C1 segment of cervical spinal cord (tissue), 14 donors: ENCODE data around the gene TPRG1.
A peak's percentile ranks its signal among the peaks of the same experiment; 100 is the strongest.

Experiments used
- DNase-seq, 14 donors: peaks; one replicate each; lab custom pipeline; 2025; lab: John Stamatoyannopoulos, UW

Gene TPRG1

DNA sequence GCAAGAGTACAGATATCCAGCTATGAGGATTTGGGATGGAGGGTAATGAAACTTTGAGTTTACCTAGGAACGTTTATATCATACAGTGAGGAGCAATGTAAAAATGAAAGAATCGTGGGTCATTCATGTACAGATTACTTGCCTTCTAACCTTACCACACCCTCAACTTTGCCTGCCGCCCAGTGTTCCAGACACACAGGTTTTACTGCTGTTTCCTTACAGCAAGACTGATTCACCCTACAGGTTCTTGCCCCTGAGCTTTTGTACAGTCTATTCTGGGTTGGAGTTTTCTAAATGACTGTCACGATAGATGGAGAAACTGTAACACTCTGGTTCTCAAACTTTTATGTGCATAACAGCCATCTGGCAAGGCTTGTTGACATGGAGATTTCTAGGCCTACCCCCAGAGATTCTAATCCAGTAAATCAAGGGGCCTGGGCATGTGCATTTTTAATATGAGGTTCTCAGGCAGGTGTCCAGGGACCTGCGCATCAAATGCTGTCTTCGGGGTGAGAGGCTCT, 6.6 kb upstream of the TPRG1 start:
- no peak for DNase-seq

- DNase-seq = no peak
Measured at GRCh38 chr3:189166321-189166720, 5.5 kb upstream of the TPRG1 start.

GRCh38 chr3:189167027-189167766, 4.6 kb upstream of the TPRG1 start:
- no peak for DNase-seq

DNA sequence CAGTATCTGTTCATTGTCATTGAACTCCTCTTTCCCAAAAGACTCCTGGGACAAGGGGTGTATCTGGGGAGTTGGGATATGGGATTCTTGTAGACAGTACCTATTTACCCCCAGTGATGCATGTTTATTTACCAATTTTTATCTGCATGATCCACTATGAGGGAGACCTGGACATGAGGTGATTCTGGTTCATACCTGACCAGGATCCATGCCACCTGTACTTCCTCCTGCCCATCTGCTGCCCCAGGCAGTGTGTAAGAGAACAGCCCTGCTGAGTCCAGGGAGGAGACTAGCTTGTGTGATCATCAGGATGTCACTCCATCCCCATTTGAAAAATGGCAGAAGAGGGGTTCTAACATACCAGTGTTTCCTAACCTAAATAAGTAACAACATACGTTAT, 3.1 kb upstream of the TPRG1 start:
- peak in 1 of 14 donors; percentile 52 for DNase-seq

GRCh38 chr3:189169728-189170127, 2.0 kb upstream of the TPRG1 start:
- no peak for DNase-seq

GRCh38 chr3:189170559-189170958, 1.2 kb upstream of the TPRG1 start:
- DNase-seq = no peak

DNA sequence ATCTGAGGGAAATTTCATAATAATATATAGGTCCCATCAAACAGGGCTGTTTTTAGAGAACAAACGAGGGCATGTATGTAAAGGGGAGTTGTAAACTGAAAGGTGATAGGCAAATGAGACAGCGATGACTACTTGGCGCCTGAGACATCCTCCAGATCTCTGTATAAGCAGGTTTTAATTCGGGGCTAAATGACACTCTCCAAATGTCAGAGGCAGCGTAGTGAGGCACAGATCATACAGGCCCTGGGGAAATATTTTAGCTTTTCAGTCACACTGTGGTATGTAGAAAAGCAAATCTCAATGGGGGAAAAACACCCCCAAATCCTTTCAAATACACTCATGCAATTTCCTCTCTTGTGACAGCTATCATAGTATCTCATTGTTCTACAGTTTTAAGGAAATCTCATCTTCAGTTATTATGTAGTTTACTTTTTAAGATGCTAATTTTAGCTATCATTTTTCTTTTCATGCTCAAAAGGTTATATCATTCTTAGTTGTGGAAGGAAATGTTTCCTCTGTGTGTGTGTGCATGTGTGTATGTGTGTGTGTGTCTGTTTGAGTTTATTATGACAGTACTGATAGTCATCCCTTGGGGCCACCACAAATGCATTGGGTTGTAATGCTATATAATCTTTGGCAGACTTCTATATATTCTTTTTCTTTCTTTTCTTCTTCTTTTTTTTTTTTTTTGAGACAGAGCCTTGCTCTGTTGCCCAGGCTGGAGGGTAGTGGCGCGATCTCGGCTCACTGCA, 1.1 kb downstream of the TPRG1 start:
- no peak for DNase-seq

- no peak for DNase-seq
Measured at GRCh38 chr3:189184566-189184965, 12.8 kb downstream of the TPRG1 start.

DNA sequence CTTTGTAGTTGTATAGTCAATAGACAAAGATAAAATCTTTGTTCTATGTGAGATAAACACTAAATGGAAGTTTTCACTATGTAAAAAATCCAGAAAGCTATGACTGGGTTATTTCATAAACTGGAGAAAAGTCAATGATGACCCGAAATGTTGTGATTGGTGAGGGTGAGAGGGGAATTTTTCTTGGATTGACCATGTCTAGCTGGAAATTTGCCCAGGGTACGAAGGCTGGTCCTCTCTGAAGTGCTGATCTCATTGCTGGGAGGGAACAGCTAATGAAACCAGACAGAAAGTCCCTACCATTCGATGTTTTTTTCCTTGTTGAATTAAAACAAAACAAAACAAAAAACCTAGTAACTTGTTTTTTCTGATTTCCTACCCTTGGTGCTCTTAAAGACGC, 14.3 kb downstream of the TPRG1 start:
- DNase-seq = no peak

DNA sequence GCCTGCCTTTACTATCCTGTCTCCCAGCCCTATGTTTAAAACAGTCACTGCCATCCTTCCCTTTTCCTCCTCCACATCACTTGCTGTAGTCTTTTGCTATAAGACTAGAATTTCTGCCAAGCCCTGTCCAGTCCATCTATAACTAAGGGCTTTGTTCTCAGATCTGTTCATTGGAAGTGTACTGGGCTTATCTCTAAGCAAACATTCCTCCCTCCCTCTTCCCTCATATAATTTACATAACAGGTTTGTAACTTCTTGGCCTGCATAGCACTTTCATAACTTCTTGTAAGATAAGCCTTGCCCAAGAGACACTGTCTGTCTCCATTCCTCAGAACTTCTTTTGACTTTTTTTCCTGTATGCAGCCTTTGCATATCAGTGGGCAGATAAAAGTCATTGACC, 16.7 kb downstream of the TPRG1 start:
- DNase-seq = no peak

GRCh38 chr3:189192725-189193124, 21.0 kb downstream of the TPRG1 start:
- DNase-seq = no peak

- no peak for DNase-seq
Measured at GRCh38 chr3:189195302-189195701, 23.5 kb downstream of the TPRG1 start.

GRCh38 chr3:189202106-189202505, 30.3 kb downstream of the TPRG1 start:
- DNase-seq = no peak

DNA sequence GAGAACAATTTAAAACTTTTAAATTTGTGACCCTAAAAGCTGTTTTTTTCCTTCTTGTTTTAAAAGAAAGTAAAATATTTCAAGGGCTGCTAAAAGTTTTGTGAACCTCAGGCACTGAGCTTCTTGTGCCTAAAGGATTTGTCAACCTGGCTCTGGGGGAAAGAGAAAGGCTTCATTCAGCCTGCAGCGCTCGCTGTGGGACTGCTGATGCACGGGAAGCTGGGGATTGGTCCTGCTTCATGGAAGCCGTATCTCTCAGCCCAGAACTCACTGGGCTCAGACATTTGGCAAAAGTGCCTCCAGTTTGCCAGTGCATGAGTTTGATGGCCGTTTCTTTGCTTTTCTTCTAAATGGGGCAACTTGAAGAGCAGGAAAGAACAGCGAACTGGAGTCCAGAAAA, 30.8 kb downstream of the TPRG1 start:
- DNase-seq = peak in 4 of 14 donors; percentile 1 to 4 (median 2)

- DNase-seq = no peak
Measured at GRCh38 chr3:189204167-189204866, 32.5 kb downstream of the TPRG1 start.

DNA sequence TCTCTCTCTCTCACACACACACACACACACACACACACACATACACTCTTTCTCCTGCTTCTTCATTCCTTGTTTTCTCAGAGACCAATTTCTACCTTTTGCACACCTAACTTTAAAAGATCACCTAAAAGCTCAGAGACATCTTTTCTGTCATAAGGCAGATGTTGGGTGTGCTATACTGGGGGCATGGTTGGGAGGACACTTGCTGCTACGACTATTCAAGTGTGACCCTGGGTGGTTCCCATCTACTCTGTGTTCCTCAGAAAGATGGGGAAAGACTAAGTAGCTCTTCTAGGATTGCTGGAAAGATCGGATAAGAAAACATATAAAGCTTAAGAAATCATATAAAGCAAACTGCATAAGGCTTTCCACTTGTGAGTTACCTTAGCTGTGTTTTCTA, 33.2 kb downstream of the TPRG1 start:
- DNase-seq = no peak

- no peak for DNase-seq
Measured at GRCh38 chr3:189210251-189210770, 38.5 kb downstream of the TPRG1 start.

GRCh38 chr3:189212681-189213080, 40.9 kb downstream of the TPRG1 start:
- DNase-seq = no peak

- no peak for DNase-seq
Measured at GRCh38 chr3:189214651-189215050, 42.9 kb downstream of the TPRG1 start.

GRCh38 chr3:189222927-189223636, 51.3 kb downstream of the TPRG1 start:
- DNase-seq = no peak

DNA sequence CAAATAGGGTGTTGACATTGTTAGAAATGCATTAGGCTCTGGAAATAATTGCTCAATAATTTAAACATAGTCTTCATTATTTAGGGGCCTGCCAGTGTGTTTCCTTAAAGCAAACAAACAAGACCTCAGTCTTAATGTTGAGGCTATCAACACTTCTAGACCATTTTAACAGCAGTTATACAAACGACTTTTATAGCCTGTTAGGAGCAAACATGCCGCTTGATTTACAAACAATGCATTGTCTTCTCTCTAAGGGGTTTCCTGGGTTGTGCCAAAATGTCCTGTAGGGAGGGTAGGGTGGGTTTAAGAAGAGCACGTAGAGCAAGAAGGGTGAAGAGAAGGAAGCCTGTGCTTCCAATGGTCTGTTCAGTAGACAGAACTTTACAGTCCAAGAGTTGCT, 53.7 kb downstream of the TPRG1 start:
- no peak for DNase-seq
